IMR-90 (cell line): ENCODE data around the gene DUSP22.

Experiments used
- BHLHE40 ChIP-seq: fragments of 150-350 bp; IDR thresholded peaks from 2 replicates; pipeline ENCODE4 v1.6.1; 2016; ENCODE audit warnings: mild to moderate bottlenecking, low read depth, low read length
- CEBPB ChIP-seq: IDR thresholded peaks from 2 replicates; pipeline ENCODE4 v1.6.1; 2012; ENCODE audit warnings: low read depth, low read length, improper control_type of control experiment
- MXI1 ChIP-seq: IDR thresholded peaks from 2 replicates; pipeline ENCODE4 v1.6.1; 2012; ENCODE audit warnings: low read depth, mild to moderate bottlenecking, low read length, moderate library complexity, borderline replicate concordance
- POLR2A ChIP-seq: IDR thresholded peaks from 2 replicates; pipeline ENCODE4 v1.6.1; 2012; ENCODE audit warnings: mild to moderate bottlenecking, low read depth, low read length
- RAD21 ChIP-seq: IDR thresholded peaks from 2 replicates; pipeline ENCODE4 v1.6.1; 2012; ENCODE audit warnings: low read length, improper control_type of control experiment
- RFX5 ChIP-seq: IDR thresholded peaks from 2 replicates; pipeline ENCODE4 v1.8.0; 2012; ENCODE audit warnings: low read depth, mild to moderate bottlenecking, low read length, moderate library complexity
- TF ChIP-seq, protein P1 (sequence below): conservative IDR thresholded peaks from 2 replicates; pipeline ENCODE4 v1.5.1; 2012; ENCODE audit warnings: mild to moderate bottlenecking, low read depth, low read length, improper control_type of control experiment
- TF ChIP-seq, protein P2 (sequence below): fragments of 150-350 bp; IDR thresholded peaks from 2 replicates; pipeline ENCODE4 v1.6.1; 2017; ENCODE audit warnings: mild to moderate bottlenecking, antibody characterized with exemption, low read length, low read depth

DNA sequence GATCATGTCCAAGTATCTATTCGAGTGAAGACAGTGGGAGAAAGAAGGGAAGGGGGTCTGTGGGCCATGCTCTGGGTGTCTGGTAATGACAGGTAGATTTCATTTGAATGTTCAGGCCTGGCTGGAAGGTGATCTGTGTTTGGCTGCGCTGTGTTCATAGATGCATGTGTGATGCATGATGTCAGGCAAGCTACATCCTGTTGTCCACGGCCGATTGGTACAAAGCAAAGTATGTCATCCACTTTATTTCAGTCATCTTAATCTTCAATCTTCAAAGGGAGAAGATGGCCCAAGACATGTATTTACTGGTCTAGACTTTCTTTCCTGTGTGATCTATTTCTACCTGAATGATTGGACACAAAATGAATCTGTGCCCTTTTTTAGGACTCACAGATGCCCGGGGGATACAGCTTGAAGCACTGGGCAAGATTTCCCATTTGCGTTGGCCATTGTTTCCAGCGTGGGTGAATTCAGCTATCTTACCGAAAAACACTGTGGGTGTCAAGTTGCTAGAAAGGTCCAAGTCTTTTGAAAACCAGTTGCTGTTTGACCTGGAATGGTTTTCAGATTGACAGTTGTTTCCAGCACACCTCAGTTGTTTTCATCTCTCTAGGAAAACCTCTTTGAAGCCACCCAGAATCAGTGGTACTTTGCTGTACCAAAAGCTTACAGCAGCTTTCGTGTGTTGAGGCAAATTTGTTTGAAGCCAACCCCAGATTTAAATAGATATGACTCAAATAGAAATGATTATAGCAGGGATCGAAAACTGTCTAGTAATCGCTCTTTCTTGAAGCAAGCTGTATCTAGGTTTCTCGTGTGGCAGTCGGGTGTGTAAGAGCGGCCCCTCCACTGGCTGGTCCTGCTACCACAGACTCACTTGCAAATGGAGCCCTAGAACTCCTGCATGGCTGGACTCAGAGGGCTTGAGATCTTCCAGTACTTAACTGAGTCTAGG is 27.2 kb downstream of the DUSP22 start:
- TF ChIP-seq, protein P1, sequence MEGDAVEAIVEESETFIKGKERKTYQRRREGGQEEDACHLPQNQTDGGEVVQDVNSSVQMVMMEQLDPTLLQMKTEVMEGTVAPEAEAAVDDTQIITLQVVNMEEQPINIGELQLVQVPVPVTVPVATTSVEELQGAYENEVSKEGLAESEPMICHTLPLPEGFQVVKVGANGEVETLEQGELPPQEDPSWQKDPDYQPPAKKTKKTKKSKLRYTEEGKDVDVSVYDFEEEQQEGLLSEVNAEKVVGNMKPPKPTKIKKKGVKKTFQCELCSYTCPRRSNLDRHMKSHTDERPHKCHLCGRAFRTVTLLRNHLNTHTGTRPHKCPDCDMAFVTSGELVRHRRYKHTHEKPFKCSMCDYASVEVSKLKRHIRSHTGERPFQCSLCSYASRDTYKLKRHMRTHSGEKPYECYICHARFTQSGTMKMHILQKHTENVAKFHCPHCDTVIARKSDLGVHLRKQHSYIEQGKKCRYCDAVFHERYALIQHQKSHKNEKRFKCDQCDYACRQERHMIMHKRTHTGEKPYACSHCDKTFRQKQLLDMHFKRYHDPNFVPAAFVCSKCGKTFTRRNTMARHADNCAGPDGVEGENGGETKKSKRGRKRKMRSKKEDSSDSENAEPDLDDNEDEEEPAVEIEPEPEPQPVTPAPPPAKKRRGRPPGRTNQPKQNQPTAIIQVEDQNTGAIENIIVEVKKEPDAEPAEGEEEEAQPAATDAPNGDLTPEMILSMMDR: no peak
- no peak for TF ChIP-seq POLR2A
- TF ChIP-seq CEBPB: no peak
- TF ChIP-seq, protein P2, sequence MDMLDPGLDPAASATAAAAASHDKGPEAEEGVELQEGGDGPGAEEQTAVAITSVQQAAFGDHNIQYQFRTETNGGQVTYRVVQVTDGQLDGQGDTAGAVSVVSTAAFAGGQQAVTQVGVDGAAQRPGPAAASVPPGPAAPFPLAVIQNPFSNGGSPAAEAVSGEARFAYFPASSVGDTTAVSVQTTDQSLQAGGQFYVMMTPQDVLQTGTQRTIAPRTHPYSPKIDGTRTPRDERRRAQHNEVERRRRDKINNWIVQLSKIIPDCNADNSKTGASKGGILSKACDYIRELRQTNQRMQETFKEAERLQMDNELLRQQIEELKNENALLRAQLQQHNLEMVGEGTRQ: no peak
- TF ChIP-seq RAD21: no peak
- no peak for TF ChIP-seq MXI1
- no peak for TF ChIP-seq RFX5
- TF ChIP-seq BHLHE40: no peak
